K562 (cell line): ENCODE measurements around the gene UVRAG. TPM values are rescaled to one million over a fixed set of nuclear protein-coding genes. Genes with fewer than 3 reads are reported as not detected.

Experiments used
- DMBX1 ChIP-seq: fragments of 250-450 bp; sonication (Bioruptor Pico); IDR thresholded peaks from 2 replicates; pipeline ENCODE4 v1.8.0; 2022; ENCODE audit warnings: inconsistent platforms, mild to moderate bottlenecking, moderate library complexity, borderline replicate concordance
- MTF1 ChIP-seq: fragments of 250-450 bp; sonication (Bioruptor Pico); IDR thresholded peaks from 2 replicates; pipeline ENCODE4 v1.9.0; 2021; ENCODE audit warnings: moderate library complexity, mild to moderate bottlenecking, inconsistent platforms, borderline replicate concordance
- polyA plus RNA-seq, 8 experiments: library from polyadenylated mRNA; depleted of rRNA in 4 of 8; stranded (reverse) in 5 of 8; unstranded in 3 of 8; fragments of >200 nt; fragmentation: Nextera tagmentation in 2 of 8; fragmentation: Illumina TruSeq in 1 of 8; extraction: Ambion mirVana in 2 of 8; extraction: Trizol in 1 of 8; gene quantifications; 2 replicates each; pipeline versions ENCODE4 v1.2.1 to v1.2.3, GENCODE V29; 2011 to 2014; ENCODE audit warnings: inconsistent platforms in 1 of 8, missing spikeins in 1 of 8
- total RNA-seq, 7 experiments: library from RNA; depleted of rRNA in 6 of 7; stranded (reverse); fragments of >200 nt in 6 of 7; fragmentation: Illumina TruSeq in 2 of 7; extraction: Trizol in 2 of 7; gene quantifications; 2 replicates each; pipeline versions ENCODE4 v1.2.1 to v1.2.3, GENCODE V29; 2011 to 2021; ENCODE audit warnings: low replicate concordance in 1 of 7
- TF ChIP-seq, protein P1 (sequence below): fragments of 250-450 bp; sonication (Bioruptor Pico); IDR thresholded peaks from 2 replicates; pipeline ENCODE4 v1.4.0; 2020; ENCODE audit warnings: mild to moderate bottlenecking, moderate library complexity
- TF ChIP-seq, protein P2 (sequence below): fragments of 450-650 bp; IDR thresholded peaks from 2 replicates; pipeline ENCODE4 v1.6.1; 2016; ENCODE audit warnings: borderline replicate concordance

UVRAG gene
- total and polyA plus RNA-seq, 9 of the 15 experiments (the other 6 are each of a cell fraction or from before 2014, with no cell fraction given): 3.1 to 17.8 (median 12.4) TPM

DNA sequence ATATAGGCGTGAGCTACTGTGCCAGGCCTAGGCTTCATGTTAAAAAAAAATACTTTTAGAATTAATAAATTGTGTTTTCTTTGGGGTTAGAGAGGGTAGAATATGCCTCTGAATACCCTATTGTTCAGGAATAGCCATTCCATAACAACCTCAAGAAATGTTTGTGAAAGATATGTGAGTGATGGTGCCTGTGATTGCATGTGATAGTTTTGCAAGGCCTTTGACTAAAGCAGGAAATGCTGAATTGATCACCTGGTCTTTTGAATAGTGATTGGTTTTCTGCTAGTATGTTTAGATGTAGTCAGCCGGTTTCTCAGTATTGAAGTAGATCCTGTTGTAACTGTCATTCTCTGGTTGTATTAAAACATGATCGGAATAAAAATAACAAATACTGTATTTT is 73.4 kb downstream of the UVRAG start (continued):
- TF ChIP-seq, protein P1, sequence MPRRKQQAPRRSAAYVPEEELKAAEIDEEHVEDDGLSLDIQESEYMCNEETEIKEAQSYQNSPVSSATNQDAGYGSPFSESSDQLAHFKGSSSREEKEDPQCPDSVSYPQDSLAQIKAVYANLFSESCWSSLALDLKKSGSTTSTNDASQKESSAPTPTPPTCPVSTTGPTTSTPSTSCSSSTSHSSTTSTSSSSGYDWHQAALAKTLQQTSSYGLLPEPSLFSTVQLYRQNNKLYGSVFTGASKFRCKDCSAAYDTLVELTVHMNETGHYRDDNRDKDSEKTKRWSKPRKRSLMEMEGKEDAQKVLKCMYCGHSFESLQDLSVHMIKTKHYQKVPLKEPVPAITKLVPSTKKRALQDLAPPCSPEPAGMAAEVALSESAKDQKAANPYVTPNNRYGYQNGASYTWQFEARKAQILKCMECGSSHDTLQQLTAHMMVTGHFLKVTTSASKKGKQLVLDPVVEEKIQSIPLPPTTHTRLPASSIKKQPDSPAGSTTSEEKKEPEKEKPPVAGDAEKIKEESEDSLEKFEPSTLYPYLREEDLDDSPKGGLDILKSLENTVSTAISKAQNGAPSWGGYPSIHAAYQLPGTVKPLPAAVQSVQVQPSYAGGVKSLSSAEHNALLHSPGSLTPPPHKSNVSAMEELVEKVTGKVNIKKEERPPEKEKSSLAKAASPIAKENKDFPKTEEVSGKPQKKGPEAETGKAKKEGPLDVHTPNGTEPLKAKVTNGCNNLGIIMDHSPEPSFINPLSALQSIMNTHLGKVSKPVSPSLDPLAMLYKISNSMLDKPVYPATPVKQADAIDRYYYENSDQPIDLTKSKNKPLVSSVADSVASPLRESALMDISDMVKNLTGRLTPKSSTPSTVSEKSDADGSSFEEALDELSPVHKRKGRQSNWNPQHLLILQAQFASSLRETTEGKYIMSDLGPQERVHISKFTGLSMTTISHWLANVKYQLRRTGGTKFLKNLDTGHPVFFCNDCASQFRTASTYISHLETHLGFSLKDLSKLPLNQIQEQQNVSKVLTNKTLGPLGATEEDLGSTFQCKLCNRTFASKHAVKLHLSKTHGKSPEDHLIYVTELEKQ: no peak
- TF ChIP-seq DMBX1 (CRISPR knock-in tag) (no peak), MTF1 (CRISPR knock-in tag) (no peak)
- TF ChIP-seq, protein P2, sequence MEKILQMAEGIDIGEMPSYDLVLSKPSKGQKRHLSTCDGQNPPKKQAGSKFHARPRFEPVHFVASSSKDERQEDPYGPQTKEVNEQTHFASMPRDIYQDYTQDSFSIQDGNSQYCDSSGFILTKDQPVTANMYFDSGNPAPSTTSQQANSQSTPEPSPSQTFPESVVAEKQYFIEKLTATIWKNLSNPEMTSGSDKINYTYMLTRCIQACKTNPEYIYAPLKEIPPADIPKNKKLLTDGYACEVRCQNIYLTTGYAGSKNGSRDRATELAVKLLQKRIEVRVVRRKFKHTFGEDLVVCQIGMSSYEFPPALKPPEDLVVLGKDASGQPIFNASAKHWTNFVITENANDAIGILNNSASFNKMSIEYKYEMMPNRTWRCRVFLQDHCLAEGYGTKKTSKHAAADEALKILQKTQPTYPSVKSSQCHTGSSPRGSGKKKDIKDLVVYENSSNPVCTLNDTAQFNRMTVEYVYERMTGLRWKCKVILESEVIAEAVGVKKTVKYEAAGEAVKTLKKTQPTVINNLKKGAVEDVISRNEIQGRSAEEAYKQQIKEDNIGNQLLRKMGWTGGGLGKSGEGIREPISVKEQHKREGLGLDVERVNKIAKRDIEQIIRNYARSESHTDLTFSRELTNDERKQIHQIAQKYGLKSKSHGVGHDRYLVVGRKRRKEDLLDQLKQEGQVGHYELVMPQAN: no peak
